Rectal smooth muscle tissue (tissue), 1 donor: ENCODE data around the gene NFYA.

Experiments used
- H3K27ac ChIP-seq: one replicate; pipeline ENCODE4 v1.7.0; 2013; ENCODE audit warnings: low read depth, low read length, inconsistent platforms
- H3K27me3 ChIP-seq: one replicate; pipeline ENCODE4 v1.7.0; 2013; ENCODE audit warnings: low read length; ENCODE audit not compliant: control insufficient read depth, insufficient read depth
- H3K36me3 ChIP-seq: one replicate; pipeline ENCODE4 v1.7.0; 2013; ENCODE audit warnings: low read length; ENCODE audit not compliant: control insufficient read depth, insufficient read depth
- H3K4me1 ChIP-seq: one replicate; pipeline ENCODE4 v1.7.0; 2013; ENCODE audit warnings: low read length; ENCODE audit not compliant: control insufficient read depth, insufficient read depth
- H3K4me3 ChIP-seq: one replicate; pipeline ENCODE4 v1.7.0; 2013; ENCODE audit warnings: low read length
- H3K9ac ChIP-seq: one replicate; pipeline ENCODE4 v1.7.0; 2013; ENCODE audit warnings: low read length

The NFYA gene

DNA sequence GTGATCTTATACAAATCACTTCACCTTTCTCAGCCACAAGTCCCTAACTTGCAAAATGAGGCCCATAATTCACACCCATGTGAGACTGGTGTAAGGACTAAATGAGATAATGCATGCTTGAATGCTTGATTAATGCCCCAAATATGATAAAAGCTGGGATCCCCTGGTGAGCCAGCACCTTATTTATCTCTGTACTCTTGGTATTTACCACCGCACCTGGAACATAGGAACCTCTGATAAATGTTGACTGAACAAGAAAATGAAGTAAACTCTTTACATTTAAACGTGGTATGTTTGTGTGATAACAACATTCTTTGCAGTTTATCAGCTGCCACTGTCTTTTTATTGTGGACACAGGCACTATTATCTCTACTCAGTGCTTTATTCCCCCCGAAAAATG, 22.2 kb upstream of the NFYA start:
- H3K27me3 ChIP-seq: no peaks in the 10 kb centered on the region
- H3K4me1 ChIP-seq: peaks cover 19% of the 10 kb centered on the region
- H3K36me3 ChIP-seq: peaks cover 2% of the 10 kb centered on the region
- H3K27ac ChIP-seq: no peak overlapping the region
- H3K4me3 ChIP-seq: no peak overlapping the region
- no peak overlapping the region for H3K9ac ChIP-seq

- Histone ChIP-seq H3K36me3 (peaks cover 4% of the 10 kb centered on the region), H3K4me3 (no peak overlapping the region), H3K9ac (no peak overlapping the region), H3K27me3 (no peaks in the 10 kb centered on the region), H3K27ac (no peak overlapping the region), H3K4me1 (peaks cover 26% of the 10 kb centered on the region)
Observed at GRCh38 chr6:41051873-41052272, 20.9 kb upstream of the NFYA start.

- Histone ChIP-seq H3K36me3 (peaks cover 4% of the 10 kb centered on the region), H3K27ac (peak within 1 kb of the TSS; percentile 15), H3K27me3 (no peaks in the 10 kb centered on the region), H3K9ac (no peak within 1 kb of the TSS), H3K4me3 (no peak within 1 kb of the TSS), H3K4me1 (peaks cover 30% of the 10 kb centered on the region)
Observed at GRCh38 chr6:41053041-41053440, 19.7 kb upstream of the NFYA start, which contains the start of gene APOBEC2. APOBEC2 (plus strand) TSS chr6:41053202; CDS start chr6:41053348, 146 bp downstream.

GRCh38 chr6:41054511-41054910, 18.3 kb upstream of the NFYA start:
- H3K4me1 ChIP-seq: peaks cover 41% of the 10 kb centered on the region
- H3K9ac ChIP-seq: no peak overlapping the region
- peaks cover 4% of the 10 kb centered on the region for H3K36me3 ChIP-seq
- no peak overlapping the region for H3K4me3 ChIP-seq
- no peaks in the 10 kb centered on the region for H3K27me3 ChIP-seq
- H3K27ac ChIP-seq: peak overlapping the region; percentile 57

DNA sequence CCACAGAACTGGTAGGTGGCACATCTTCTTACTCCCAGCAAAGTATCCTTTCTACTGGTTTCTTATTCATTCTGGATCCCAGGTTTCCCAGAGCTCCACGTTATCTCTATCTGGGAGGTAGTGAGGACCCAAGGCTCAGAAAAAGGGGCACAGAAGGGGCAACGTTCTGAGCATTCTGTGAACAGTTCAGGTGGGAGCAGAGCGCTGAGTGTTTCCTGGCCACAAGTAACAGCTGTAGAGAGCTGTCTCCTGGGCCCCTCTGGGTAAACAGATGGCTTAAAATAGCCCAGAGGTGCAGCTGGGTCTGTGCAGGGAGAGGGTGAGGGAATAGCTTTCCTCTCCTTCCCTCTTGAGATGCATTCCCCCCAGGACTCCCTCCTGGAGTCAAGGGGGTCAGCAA, 17.6 kb upstream of the NFYA start:
- Histone ChIP-seq H3K9ac (no peak overlapping the region), H3K36me3 (peaks cover 4% of the 10 kb centered on the region), H3K4me3 (no peak overlapping the region), H3K27me3 (no peaks in the 10 kb centered on the region), H3K27ac (peak overlapping the region; percentile 57), H3K4me1 (peaks cover 38% of the 10 kb centered on the region)

- no peak overlapping the region for H3K4me3 ChIP-seq
- H3K27me3 ChIP-seq: no peaks in the 10 kb centered on the region
- peaks cover 2% of the 10 kb centered on the region for H3K36me3 ChIP-seq
- H3K4me1 ChIP-seq: peaks cover 38% of the 10 kb centered on the region
- H3K27ac ChIP-seq: peak overlapping the region; percentile 67
- no peak overlapping the region for H3K9ac ChIP-seq
Observed at GRCh38 chr6:41056768-41057490, 15.8 kb upstream of the NFYA start.

- H3K27ac ChIP-seq: no peak overlapping the region
Observed at GRCh38 chr6:41058783-41059181, 14.0 kb upstream of the NFYA start.

GRCh38 chr6:41059556-41059955, 13.2 kb upstream of the NFYA start:
- Histone ChIP-seq H3K9ac (no peak overlapping the region), H3K4me3 (no peak overlapping the region), H3K27ac (no peak overlapping the region), H3K27me3 (no peaks in the 10 kb centered on the region), H3K36me3 (peaks cover 6% of the 10 kb centered on the region), H3K4me1 (peaks cover 33% of the 10 kb centered on the region)

More at GRCh38 chr6:41058783-41059181, 14.0 kb upstream of the NFYA start:
- H3K9ac ChIP-seq: no peak overlapping the region
- no peaks in the 10 kb centered on the region for H3K27me3 ChIP-seq
- H3K4me3 ChIP-seq: no peak overlapping the region
- peaks cover 6% of the 10 kb centered on the region for H3K36me3 ChIP-seq
- peaks cover 34% of the 10 kb centered on the region for H3K4me1 ChIP-seq

DNA sequence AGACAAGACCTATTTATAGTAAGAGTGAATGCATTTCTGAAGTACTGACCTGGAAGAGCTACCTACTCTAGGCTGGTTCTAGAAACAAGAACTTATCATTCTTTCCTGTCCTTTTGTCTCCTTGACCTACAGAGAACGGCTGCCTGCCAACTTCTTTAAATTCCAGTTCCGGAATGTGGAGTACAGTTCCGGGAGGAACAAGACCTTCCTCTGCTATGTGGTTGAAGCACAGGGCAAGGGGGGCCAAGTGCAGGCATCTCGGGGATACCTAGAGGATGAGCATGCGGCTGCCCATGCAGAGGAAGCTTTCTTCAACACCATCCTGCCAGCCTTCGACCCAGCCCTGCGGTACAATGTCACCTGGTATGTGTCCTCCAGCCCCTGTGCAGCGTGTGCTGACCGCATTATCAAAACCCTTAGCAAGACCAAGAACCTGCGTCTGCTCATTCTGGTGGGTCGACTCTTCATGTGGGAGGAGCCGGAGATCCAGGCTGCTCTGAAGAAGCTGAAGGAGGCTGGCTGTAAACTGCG, 11.5 kb upstream of the NFYA start:
- Histone ChIP-seq H3K27ac (no peak overlapping the region), H3K36me3 (peaks cover 4% of the 10 kb centered on the region), H3K27me3 (no peaks in the 10 kb centered on the region), H3K4me3 (no peak overlapping the region), H3K9ac (no peak overlapping the region), H3K4me1 (peaks cover 19% of the 10 kb centered on the region)

DNA sequence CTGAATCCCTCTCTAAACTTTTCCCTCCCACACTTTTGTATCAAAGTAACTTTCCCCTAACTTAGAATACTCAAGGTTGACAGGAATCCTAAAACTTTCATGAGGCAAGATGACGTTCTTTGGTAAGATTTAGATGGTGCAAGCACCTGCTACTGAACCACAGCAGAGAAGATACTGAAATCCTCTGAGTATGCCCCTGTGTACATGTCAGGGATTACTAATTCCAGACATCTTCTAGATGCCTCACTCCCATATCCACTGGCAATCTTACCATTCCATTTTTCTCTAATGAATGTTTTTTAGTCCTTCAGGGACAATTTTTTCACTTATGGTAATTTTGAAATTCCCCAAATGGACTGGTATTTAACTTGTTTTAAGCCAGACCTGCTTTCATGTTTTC, 10.7 kb upstream of the NFYA start:
- Histone ChIP-seq H3K36me3 (peaks cover 6% of the 10 kb centered on the region), H3K9ac (no peak overlapping the region), H3K4me1 (peaks cover 15% of the 10 kb centered on the region), H3K4me3 (no peak overlapping the region), H3K27me3 (no peaks in the 10 kb centered on the region), H3K27ac (no peak overlapping the region)

DNA sequence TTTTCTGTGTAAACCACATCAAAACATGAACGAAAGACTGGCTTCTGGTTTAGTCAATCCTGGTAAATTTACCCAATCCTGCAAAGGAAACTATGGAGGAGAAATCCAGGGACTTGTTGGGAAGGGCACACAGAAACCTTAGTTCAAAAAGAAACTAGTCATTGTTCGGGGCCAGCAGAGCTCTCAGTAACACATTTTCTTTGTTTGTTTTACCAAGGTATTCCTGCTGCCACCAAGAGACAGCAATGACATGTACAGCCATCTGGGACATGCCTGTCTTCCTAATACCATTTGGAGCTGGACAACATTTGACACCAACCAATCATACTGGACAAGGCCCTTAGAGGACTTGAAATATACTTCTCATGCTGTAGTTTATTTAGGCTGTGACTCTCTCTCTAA, 8.9 kb upstream of the NFYA start:
- Histone ChIP-seq H3K27ac (no peak overlapping the region), H3K9ac (no peak overlapping the region), H3K27me3 (no peaks in the 10 kb centered on the region), H3K4me1 (peaks cover 7% of the 10 kb centered on the region), H3K4me3 (no peak overlapping the region), H3K36me3 (peaks cover 9% of the 10 kb centered on the region)

DNA sequence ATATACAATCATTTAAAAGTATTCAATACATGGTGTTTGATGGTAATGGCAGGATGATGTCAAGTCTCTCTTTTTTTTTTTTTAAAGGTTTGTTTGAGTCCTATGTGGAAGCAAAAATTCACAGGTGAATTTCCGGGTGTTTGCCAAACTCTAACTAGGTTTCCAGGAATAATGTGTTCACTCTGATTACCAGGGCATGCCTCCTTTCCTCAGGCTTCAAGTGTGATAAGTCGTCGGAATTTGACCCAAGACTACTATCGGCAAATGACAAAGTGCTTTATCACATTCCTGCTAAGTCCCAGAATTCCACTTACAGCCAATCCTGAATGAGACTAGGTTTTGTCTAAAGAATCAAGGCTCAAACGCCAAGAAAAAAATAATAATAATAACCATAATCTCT, 7.9 kb upstream of the NFYA start:
- no peak overlapping the region for H3K9ac ChIP-seq
- H3K27me3 ChIP-seq: no peaks in the 10 kb centered on the region
- peaks cover 9% of the 10 kb centered on the region for H3K36me3 ChIP-seq
- H3K4me3 ChIP-seq: no peak overlapping the region
- no peaks in the 10 kb centered on the region for H3K4me1 ChIP-seq
- no peak overlapping the region for H3K27ac ChIP-seq

- Histone ChIP-seq H3K27ac (no peak overlapping the region), H3K4me1 (peaks cover 1% of the 10 kb centered on the region), H3K36me3 (peaks cover 9% of the 10 kb centered on the region)
Observed at GRCh38 chr6:41065550-41066026, 7.2 kb upstream of the NFYA start.

More at GRCh38 chr6:41065550-41066026, 7.2 kb upstream of the NFYA start:
- Histone ChIP-seq H3K9ac (no peak overlapping the region), H3K27me3 (no peaks in the 10 kb centered on the region), H3K4me3 (no peak overlapping the region)
